NK-92 (cell line): ENCODE results near the gene TRAPPC2L.

Source experiments
- DNase-seq: peaks from one replicate; lab custom pipeline; 2025; ENCODE audit not compliant: unreplicated experiment; lab: John Stamatoyannopoulos, UW

Gene TRAPPC2L

DNA sequence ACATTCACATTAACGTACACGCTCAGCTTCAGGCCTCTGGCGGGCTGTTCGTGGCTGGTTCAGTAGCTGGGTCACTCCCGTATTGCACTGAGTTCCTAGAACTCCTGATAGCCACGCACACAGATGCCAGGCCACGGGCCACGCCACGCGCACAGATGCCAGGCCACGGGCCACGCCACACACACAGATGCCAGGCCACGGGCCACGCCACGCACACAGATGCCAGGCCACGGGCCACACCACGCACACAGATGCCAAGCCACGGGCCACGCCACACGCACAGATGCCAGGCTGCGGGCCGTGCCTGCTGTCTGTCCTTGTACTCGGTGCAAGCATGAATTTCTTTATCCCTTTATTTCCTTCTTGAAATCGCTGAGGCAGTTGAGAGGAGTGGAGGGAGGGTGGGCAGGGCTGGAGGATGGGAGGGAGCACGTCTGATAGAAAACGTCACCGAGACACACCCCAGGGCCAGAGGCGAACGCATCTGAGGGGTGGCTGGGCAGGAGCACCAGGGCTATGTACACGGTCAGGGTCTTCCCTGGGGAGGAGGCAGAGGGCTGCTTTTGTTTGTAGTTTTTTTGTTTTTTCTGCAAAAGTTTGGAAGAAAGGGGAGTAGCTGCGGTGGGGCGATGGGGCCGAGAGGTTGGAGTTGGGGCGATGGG is 18.1 kb downstream of the TRAPPC2L start:
- no peak for DNase-seq

DNA sequence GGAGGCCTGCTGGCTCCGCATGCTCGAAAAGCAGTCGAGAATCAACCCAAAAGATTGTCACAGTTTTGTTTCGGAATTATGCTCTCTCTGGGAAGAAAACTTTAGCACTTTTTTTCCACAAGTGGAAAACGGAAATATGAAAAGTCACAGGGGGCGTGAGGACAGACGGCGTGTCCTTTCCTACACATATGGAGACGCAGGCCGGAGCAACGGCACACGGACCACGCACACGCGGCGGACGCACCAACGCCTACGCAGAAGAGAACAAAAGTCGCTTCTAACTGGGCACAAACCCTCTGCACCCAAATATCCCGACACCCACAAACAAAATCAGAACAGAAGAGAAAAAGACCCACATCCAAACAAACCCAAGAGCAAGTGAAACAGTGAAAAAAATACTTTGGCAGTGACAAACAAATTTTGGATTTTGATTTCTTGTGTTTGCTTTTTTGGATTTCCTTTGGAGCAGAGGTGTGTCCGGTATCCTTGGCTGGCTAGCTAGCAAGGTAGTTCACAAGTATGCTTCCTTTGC is 18.8 kb downstream of the TRAPPC2L start:
- no peak for DNase-seq

DNA sequence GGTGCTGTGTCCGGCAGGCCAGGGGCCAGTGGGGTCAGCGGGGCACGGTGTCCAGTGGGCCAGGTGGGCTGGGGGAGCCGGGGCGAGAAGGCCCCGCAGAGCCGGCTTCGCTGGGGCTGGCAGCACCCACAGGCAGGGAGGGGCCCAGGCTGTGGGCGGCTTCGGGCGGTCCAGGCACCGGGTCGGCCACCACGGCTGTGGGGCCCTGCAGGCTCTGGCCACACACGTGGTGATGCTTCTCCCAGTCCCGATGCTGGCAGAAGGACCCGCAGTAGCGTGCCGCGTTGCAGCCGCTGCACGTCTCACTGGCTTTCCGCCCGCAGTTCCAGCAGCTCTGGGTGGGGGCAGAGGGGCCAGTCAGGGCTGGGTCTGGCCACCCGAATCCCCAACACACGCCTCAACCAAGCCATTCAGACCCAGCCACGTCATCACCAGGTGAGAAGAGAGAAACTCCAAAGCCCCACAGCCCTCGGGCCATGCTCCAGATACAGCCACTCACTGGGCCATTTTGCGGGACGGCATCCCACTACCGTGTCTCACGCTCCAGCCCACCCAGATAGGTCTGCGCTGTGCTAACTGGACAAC is 20.1 kb downstream of the TRAPPC2L start:
- no peak for DNase-seq

DNA sequence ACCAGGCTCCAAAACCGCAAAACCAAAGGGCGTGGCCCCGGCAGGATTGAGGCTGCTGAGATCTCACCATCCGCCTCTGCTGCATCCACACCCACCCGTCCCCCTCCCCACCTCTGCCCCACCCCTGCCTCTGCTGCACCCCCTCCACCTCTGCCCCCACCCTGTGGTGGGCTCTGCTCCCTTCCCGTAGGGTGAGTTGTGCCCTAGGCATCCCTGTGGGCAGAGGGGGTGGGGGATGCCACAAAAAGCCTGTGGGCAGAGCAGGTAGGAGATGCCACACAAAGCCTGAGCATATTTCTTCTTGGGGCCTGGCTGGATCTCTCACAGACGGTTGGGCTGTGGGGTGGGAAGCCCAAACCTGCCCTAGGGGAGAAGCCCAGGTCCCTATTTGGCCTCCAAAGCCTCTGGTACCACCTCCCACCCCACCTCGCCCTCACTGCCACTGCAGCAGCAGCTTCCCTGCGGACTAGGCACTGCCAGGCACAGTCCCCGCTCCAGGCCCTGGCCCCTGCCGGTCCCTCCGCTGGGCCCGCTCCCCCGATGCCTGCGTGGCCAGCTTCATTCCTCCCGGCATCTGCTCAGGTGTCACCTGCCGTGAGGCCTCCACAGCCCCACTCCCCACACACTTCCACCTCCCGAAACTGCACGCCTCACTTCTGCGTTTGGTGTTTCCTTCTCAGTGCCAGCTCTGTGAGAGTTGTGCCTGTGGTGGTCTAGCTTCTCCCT is 20.8 kb downstream of the TRAPPC2L start:
- no peak for DNase-seq

DNA sequence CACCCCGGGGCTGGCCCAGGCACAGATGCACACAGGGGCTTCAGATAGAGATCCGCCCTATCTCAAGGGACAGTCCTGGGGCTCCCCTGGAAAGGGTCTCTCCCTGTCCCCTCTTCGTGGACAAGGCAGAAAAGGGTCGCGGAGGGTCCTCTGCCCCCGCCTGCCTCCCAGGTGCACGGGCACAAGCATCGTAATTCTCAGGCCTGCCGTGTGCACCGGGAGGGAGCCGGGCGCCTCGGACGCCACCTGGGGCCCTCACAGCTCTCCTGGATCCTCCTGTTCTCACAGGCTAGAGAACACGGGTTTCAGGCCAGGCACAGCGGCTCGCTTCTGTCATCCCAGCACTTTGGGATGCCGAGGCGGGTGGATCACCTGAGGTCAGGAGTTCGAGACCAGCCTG is 21.4 kb downstream of the TRAPPC2L start:
- no peak for DNase-seq

DNA sequence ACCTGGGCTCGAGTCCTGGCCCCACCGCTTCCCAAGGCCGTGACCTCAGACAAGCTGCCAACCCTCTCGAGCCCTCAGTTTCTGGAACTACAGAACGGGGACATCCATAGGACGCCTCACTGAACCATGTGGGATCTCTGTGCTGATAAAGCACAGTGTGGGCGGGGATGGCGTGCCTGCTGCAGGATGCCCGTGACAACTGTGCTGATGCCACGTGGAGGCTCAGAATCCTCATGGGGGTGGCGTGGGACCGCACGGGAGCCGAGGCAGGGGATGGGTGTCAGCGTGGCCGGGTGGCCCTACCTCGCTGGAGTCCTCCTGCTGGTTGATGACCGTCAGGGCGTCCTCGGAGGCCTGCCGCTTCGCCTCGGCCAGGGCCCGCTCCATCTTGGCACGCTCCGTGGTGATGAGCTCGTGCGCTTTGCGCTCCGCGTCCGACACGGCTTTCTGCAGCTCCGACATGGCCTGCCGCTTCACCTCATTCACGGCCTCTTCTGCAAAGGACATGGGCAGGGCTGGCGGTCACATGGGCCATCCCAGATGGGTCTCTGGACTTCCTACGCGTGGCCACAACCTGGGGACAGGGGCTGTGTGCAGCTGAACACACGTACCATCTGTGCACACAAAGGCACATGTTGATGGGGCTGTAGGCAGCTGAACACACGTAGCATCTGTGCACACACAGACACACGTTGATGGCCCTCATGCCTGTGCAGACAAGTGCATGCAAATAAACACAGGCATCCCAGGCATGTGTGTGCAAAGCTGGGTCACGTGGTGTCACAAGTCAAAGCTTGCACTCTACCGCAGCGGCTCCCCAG is 22.2 kb downstream of the TRAPPC2L start:
- no peak for DNase-seq

DNA sequence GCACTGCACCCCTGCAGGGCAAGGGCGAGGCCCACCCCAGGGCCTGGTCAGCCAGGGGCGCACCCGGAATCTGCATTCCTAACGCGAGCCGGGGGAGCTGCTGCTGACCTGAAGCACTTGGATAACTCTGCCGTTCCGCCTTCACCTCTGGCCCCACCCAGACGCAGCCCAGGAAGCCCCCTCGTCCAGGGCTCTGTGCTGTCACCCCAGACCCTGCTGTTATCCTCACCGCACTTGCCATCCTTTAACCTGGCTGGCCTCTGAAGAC is 22.8 kb downstream of the TRAPPC2L start:
- no peak for DNase-seq

DNA sequence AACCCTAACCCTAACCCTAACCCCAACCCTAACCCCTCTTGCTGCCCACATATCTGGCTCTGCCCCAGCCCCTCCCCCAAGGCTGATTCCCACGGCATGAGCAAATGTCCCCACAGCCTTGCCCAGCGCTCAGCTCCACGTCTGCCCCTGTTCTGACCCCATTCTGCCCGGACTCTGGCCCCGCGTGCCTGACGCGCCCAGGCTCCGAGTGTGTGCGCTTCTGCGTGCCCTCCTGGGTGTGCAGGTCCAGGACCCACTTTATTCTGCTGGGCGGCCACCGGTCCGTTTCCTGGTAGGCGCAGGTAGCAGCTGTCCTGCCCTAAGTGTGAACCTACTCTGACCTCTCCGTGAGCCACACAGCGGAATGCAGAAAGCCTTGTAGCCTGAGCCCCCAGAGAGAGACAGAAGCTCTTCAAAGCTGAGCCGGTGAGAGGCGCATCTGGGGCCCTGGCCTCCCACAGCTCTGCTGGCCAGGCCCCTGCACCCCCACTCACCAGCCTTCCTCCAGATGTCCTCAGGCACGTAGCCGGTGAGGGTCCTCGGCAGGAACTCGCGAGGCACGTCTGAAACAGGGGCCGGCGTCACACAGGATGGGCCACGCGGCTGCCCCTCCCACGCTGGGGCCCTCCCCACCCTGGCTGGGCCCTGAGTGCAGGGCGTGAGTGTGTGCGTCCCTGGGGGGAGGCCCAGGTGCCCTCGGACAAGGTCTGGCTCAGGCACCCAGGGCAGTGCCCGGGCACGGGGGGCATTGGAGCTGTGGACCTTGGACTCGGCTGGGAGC is 23.5 kb downstream of the TRAPPC2L start:
- no peak for DNase-seq

DNA sequence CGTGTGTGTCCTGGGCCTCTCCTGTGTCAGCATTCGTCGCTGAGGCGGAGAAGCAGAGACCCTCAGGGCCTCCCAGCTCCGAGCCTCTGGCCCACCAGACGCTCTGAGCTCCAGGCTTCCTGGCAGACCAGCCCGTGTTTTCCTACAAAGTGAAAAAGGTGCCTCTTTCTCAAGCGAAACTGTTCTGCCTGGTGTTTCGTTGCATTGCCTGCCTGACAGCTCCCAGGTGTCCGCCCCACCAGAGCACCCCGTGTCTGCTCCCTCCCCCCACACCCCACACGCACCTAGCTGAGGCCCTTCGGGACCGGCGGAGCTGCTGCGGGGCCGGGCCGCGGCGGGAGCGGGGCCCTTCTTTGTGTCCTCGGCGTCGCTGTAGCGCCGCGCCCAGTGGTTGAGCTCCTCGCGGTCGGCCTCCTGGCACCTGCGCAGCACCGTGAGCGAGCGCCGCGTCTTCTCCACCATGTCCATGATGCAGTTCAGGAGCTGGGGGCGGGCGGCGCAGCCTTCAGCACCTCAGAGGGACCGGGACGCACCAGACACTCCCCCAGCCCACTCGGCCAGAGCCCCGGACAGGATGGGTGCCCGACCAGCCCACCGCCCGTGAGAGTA is 24.2 kb downstream of the TRAPPC2L start:
- no peak for DNase-seq

DNA sequence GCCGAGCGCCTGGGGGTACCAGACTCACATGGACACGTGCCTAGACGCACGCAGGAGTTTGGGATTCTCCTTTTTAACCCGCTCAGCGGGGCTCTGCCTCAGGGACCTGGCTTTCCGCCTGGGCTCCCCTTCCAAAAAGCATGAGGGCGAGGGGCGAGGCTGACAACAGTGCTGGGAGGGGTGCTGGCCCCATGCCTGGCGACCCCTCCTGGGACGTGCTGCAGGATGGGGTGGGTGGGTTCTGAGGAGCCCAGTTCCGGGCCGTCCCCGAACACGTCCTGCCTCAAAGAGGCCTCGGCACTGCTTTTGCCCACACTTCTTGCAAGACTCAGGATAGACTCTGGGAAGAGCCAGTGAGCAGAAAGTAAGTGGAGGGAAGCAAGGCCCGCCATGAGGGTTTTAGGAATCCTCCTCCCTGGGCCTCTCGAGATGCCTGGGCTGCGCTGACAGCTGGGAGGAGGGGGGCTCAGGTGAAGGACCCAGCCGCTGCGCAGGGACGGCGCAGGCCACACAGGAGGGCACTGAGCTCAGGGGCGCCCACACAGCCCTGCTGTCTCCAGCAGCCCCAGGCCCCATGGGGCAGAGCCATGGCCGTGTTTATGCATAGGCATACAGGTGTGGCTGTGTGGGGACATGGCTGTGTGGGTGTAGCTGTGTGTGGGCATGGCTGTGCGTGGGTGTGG is 24.9 kb downstream of the TRAPPC2L start:
- no peak for DNase-seq

DNA sequence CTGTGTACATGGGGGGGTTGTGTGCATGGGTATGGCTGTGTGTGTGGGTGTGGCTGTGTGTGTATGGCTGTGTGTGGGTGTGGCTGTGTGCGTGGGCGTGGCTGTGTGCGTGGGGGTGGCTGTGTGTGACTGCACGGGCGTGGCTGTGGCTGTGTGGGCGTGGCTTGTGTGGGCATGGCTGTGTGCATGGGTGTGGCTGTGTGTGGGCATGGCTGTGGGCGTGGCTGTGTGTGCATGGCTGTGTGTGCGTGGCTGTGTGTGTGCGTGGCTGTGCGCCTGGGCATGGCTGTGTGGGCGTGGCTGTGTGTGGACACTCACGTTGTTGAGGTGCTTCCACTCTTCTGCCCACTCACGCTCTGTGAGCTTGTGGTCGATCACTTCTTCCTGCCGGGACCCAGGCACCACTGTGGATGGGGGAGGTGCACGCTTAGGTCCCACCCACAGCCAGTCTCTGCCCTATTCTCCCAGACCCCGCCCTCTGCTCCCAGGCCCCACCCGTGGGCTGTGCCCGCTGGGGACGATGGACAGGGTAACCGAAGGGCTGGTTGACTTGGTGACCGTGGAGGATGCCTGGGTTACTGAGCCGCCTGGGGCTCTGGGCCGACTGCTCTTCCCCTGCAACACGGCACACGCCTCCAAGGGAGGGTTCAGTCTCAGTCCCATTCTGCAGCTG is 25.6 kb downstream of the TRAPPC2L start:
- DNase-seq, result no peak

DNA sequence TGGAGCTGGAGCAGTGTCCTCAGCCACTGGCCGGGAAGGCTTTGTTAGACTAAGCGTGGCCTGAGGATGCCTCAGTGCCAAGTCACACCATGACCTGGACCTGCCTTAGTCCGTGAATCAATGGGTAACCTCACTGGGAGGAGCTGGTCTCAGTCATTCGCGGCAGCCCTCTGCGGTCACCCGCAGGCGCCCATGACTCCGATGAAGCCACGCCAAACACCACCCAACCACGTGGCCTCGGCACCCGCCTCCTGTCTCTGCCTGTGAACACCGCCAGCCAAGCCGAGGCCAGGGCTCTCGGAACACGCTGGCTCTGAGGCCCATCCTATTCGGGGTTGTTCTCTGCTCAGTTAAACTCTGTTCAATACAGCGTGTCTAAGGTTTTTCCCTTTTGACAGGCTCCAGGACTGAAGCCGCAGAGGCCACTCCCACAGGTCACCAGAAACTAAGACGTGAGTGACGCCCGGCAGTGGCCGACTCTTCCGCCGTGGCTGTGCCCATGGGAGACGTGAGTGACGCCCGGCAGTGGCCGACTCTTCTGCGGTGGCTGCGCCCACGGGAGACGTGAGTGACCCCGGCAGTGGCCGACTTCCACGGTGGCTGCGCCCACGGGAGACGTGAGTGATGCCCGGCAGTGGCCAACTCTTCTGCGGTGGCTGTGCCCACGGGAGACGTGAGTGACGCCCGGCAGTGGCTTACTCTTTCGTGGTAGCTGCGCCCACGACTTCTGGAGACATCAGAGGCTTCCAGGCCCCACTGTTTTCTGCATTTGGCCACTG is 26.4 kb downstream of the TRAPPC2L start:
- DNase-seq, result no peak

DNA sequence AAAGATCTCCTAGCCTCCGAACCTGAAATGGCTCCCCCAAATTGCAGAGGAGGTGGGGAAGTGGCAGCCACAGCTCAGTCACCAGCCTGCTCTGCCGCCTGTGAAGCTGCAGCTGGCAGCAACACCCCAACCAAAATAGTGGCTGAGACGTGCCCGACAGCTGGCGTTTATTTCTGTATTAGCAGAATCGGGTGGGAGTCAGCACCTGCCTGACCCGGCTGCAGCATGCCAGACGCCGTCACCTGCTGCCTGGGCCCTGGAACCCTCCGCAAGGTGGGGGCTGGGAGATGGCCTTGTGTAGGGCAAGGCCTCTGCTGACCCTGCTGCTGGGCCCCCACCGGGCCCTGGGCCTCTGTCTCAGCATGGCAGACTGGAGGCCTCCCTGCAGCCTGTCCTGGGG is 27.0 kb downstream of the TRAPPC2L start:
- DNase-seq, result no peak

DNA sequence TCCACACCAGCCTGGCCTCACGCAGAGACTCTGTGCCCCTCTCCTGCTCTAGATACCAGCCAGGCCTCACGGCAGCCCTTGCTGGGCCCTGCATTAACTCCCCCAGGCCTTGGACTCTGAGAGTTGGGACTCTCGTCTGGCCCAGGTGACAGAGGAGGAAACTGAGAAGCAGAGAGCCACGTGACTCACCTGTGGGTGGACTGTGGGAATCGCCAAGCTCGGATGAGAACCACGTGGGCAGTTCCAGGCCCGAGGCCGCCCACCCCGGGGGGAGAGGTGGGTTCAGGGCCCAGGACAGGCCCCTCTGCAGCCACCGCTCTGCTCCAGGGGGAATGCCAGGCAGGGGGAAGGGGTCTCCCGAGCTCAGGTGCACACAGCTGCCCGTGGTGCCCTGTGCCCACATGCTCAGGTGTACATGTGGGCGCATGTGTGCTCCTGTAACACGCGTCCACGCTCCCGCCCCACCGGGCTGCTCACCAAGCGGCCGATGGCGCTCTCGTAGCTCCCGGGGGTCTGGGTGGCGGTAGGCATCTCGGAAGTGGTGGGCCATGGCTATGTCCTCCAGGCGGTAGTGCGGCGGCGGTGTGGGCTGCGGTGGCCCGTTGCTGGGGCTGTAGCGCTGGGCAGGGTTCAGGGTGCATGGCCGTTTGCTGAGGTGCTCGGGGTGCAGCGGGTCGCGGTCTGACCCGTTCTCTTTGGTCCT is 27.8 kb downstream of the TRAPPC2L start:
- no peak for DNase-seq

DNA sequence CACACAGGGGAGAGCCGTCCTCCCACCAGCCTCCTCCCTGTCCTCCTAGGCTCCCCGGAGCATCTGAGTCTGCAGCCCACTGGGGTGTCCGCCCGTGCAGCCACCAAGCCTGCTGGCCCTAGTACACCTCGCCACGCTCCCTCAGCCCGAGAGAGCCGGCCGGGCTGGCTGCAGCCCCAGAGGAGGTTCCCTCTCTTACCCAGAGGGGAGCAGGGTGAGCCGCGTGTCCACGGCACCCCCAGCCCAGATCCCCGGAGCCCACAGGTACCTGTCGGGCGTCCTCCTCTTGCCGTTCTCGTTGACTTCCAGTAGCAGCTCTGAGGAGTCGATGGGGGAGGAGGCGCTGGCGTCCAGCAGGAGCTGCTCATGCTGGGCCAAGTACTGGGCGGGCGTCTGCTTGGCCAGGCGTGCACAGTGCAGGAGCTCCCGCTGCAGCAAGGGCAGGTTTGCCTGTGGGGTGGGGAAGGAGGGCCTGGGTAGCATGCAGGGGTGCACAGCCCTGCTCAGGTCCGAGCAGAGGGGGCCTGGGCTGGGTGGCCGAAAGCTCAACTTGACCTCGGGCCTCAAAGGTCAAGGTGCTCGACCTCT is 28.9 kb downstream of the TRAPPC2L start:
- DNase-seq, result no peak

DNA sequence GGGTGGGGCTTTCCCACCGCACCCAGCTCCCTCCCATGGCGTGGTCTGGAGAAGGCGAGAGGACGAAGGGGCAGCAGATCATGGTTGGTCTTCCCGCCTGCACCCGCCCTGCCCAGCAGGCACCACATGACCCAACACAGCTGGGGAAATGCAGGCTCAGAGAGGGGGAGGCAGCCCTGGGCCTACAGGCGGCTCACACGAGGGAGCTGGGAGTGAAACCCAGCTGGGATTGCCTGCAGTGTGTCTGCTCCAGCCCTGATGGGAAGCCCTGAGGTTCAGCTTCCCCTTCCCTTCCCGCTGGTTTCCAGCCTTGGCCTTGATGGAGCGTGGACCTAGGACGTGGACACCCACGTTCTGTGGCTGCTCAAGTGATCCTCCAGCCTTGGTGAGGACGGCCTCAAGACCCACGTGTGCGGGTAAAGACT is 29.5 kb downstream of the TRAPPC2L start:
- DNase-seq, result no peak

DNA sequence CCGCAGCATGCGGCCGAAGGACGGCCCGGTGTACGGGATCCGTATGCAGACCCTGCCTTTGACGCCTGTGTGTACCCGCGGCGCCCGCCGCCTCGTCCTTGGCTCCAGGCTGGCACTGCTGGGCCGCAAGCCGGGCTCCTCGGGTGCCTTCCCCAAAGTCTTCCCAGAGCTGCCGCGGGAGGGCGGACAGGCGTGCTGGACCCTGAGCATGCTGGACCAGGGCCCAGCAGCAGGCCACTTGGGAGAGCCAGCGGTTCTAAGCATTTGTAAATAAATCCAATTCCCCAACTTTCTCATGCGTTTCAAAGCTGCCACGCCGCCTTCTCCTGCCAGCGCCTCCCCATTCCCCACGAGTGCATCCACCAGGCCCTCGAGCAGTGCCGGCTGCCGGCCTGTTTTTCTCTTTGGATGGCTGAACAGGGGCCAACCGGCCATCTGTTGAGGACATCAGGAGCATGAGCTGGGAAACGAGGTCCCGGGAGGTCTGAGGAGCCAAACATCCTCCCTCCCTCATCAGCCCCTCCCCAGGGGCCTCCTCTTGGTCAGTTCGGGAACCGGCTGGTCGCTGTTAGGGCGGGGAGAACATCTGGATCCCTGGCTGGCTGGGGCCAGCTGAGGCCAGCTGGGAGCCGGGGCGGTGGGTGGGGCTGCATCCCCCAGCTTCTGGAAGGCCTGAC is 30.1 kb downstream of the TRAPPC2L start:
- DNase-seq, result no peak
